HTR-8/SVneo (cell line): ENCODE measurements around the gene TEX48.
A peak's percentile ranks its signal among the peaks of the same experiment; 100 is the strongest.

Experiments
- DNase-seq: peaks from one replicate; pipeline ENCODE4 v3.0.0; 2011; ENCODE audit warnings: low spot score, mixed read lengths; ENCODE audit not compliant: insufficient read length
- FAIRE-seq: peaks from 2 replicates; lab custom pipeline; 2011; peaks lifted over from hg19 to GRCh38; lab: Jason Lieb, UNC

The TEX48 gene

DNA sequence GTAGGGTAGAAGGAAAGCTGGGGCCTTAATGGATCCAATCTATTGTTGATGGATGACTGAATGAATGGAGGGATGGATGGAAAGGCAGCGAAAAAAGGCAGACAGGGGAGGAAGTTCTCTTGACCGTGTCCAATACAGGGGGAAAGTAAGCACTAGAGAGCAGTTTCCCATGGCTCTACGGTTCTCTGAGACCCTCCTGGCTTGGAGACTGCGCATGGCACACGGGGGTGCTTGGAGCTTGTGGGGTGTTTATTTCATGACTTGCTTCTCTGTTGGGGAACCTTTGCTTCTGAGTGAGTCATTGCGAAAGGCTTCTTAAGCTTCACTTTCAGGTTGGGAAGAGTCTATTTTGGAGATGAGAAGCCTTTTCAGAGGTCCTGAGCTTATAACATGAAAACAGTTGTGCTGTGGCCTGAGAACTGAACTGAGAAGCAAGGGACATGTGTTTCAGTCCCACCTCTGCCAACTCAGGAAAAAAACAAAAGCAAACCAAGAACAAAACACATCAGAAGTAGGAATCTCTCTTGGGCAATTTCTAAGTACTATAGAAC lies 12.8 kb upstream of the TEX48 start:
- DNase-seq (no peak), FAIRE-seq (no peak)

DNA sequence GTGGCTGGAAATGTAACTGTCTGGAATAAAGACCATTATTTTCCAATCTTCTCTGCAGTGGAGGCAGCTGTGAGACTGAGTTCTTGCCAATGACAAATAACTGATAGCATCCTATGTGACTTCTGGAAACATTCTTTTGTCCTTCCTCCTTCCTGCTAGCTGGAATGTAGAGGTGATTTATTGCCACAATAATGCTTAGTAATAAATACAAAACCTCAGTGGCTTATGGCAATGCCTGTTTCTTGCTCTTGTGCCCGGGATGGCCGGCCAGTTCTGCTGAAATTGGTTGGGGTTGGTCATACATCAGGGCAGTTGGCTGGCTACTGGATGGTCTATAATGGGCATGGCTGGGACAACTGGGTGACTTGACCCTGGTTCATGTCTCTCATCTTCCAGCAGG lies 12.2 kb upstream of the TEX48 start:
- DNase-seq (peak; percentile 67), FAIRE-seq (peak; percentile 46)

DNA sequence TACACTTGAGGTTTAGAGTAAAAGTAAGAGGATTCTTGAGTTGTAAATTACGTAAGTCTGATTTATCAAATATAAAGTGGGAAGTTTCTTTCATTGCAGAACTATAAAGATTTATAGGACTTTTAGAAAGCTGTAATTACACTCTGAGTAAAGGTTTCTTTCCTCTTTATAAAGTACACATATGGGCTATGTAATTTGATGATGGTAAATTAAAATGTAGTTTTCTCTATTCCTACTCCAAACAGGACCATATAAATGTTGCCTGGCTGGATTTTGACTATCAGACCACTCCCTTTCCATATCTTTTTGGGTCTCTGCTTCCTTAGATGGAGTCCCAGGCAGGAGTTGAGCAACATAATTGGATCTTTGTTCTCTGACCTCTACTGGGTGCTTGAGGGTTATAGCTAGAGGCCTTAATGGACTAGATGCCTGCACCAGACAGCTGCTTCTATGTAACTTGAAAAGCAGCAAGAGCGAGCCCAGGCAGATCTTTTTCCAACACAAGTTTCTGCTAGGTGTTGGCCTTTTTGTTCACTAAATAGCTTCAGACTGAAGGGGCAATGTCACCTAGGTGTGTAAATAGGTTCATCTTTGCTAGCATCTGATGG lies 11.4 kb upstream of the TEX48 start:
- FAIRE-seq (no peak), DNase-seq (no peak)

DNA sequence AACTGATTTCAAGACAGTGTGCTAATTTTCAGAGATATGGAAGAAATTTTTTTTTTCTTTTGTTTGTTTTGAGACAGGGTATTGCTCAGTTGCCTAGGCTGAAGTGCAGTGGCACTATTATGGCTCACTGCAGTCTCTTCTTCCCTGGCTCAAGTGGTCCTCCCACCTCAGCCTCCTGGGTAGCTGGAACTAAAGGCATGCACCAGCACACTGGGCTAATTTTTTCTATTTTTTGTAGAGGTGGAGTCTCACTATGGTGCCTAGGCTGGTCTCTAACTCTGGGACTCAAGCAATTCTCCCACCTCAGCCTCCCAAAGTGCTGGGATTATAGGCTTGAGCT lies 9.9 kb upstream of the TEX48 start:
- FAIRE-seq: no peak
- no peak for DNase-seq

DNA sequence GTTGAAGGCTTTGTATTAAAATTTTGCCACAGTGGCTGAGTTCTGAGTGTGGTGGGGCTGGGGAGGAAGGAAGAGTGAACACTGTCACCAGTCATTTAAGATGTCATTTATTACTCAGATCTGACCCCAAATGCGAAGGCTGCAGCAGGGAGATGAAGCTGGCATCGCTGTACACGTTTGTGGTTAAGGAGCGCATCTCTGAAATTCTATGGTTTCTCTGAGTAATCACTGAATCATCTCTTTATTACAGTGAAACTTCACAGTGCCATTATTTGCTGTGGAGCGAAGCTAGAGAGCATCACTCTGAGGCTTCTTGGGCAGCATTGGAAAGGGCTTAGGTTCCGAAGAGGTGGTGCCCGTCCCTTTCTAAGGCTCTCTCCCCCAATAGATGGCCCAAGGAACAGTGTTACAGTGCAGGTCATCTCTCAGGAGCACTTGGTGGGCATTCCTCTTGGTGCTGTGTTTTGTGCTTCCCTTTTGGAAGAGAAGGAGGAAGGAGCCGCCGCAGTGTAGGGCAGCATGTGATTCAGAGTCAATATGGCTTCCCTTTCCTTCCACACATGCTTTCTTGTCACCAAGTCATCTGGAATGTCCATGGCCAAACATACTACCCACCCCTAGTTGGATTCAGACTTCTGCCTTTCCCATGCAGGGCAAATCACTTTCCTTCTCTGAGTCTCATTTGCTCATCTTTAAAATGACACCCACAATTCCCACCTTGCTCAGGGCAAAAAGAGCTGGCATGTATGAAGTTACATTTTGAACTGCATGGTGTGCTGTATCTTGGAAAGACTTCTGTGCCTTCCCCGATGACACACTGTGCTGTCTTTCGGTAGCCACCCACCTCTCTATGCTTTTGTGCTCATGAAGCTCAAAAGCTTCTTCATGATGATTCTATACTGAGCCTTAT lies 9.3 kb upstream of the TEX48 start:
- FAIRE-seq (no peak), DNase-seq (peak; percentile 62)

DNA sequence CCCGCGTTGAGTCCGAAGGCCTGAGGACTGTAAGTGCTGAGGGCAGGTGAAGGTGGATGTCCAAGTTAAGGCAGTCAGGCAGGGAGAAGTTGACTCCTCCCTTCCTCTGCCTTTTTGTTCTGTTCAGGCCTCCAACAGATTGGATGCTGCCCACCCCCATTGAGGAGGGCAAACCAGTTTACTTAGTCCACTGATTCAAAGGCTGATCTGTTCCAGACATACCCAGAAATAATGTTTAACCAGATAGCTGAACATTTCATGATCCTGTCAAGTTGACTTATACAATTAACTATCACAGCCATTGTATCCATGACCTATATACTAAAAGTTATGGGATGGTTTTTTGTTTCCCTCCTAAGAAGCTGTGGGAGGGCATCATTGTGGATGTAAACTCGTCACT lies 8.3 kb upstream of the TEX48 start:
- DNase-seq: no peak
- no peak for FAIRE-seq

DNA sequence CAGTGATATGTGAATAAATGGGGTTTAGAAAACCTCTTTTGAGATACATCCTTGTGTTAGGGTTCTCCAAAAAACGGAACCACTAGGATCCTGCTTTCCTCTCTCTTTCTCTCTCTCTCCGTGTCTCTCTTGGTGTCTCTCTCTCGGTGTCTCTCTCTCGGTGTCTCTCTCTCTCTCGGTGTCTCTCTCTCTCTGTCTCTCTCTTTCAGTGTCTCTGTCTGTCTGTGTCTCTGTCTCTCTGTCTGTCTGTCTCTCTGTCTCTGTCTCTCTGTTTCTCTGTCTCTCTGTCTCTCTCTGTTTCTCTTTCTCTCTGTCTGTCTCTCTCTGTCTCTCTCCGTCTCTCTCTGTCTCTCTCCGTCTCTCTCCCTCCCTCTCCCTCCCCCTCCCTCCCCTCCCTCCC lies 7.8 kb upstream of the TEX48 start:
- FAIRE-seq (no peak), DNase-seq (no peak)

DNA sequence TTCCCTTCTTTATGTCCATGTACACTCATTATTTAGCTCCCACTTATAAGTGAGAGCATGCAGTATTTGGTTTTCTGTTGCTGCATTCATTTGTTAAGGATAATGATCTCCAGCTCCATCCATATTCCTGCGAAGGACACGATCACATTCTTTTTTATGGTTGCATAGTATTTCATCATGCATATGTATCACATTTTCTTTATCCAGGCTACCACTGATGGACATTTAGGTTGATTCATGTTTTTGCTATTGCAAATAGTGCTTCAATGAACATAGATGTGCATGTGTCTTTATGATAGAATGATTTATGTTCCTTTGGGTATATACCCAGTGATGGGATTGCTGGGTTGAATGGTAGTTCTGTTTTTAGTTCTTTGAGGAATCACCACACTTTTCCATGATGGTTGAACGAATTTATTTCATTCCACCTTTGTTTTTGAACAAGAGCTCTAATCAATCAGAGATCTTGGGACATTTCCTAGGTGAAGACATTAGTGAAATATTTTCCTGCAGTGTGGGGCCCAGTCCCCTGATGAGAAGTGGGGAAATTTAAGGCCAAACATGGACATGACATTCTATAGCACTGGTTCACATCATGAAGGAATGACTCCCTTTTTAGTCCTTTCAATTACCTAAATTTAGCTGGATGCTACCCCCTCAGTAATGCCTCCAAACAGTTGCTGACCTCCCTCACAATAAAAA lies 7.1 kb upstream of the TEX48 start:
- no peak for DNase-seq
- FAIRE-seq: no peak

DNA sequence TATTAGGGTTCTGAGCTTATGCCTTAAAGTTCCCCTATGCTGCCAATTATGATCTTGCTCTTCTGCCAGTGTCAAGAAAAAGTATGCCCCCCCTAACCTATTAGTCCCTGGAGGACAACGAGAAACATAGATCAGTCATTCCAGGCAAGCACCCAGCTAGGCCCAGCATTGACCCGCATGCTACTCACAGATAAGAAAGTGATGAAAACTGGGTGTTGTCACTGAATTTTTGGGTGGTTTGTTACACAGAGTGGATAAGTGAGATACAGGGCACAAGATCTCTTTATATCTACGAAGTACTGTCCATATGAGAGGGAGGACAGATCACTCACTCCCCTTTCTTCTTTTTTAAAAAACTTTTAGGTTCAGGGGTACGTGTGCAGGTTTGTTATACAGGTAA lies 6.4 kb upstream of the TEX48 start:
- FAIRE-seq (no peak), DNase-seq (no peak)

DNA sequence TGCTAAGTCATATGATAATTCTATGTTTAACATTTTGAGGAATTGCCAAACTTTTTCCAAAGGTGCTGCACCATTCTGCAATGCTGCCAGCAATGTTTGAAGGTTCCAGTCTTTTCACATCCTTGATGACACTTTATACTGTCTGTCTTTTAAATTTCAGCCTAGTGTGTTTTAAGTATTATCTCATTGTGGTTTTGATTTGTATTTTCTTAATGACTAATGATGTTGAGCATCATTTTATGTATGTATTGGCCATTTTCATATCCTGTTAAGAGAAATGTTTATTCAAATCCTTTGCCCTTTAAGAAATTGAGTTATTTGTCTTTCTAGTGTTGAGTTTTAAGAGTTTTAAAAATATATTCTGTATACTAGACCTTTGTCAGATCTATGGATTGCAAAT lies 5.0 kb upstream of the TEX48 start:
- FAIRE-seq: no peak
- no peak for DNase-seq

DNA sequence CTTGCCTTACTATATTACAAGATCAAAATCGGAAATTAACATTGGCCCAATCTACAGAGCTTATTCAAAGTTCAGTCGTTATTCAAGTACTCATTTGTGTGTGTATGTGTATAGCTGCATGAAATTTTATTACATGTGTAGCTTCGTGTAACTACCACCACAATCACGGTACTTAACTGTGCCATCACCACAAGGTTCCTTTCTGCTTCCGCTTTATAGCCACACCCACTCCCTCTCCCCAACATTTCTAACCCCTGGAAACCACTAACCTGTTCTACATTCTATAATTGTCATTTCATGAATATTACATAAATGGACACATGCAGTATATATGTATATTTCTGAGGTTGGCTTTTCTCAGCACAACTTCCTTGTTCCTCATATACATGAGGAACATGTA lies 4.0 kb upstream of the TEX48 start:
- FAIRE-seq (no peak), DNase-seq (no peak)

DNA sequence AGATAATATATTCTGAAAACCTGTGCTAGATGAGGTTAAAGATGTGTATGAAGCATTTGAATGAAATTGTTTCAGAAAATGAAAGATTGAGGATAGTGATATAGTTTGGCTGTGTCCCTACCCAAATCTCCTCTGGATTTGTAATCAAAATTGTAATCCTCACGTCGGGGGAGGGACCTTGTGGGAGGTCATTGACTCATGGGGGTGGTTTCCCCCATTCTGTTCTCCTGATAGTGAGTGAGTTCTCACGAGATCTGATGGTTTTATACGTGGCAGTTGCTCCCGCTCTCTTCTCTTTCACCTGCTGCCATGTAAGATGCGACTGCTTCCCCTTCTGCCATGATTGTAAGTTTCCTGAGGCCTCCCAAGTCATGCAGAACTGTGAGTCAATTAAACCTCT lies 2.0 kb upstream of the TEX48 start:
- no peak for FAIRE-seq

DNA sequence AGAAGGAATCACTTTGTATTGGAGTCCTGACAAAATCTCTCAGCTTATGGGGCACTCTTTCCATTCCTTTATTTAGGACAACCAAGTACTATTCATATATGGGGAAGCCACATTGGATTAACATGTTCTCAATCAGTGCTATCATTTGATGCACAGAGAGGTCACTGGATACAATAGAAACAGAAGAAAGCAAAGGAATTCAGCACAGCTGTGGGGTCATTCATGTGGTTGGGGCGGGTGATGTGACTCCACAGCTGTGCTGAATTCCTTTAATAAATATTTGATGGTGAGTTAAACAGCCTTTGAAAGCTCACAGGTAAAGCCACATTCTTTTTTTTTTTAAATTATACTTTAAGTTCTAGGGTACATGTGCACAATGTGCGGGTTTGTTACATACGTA lies 854 bp upstream of the TEX48 start:
- FAIRE-seq (no peak), DNase-seq (no peak)

More for the DNA sequence above, 2.0 kb upstream of the TEX48 start:
- DNase-seq: no peak

DNA sequence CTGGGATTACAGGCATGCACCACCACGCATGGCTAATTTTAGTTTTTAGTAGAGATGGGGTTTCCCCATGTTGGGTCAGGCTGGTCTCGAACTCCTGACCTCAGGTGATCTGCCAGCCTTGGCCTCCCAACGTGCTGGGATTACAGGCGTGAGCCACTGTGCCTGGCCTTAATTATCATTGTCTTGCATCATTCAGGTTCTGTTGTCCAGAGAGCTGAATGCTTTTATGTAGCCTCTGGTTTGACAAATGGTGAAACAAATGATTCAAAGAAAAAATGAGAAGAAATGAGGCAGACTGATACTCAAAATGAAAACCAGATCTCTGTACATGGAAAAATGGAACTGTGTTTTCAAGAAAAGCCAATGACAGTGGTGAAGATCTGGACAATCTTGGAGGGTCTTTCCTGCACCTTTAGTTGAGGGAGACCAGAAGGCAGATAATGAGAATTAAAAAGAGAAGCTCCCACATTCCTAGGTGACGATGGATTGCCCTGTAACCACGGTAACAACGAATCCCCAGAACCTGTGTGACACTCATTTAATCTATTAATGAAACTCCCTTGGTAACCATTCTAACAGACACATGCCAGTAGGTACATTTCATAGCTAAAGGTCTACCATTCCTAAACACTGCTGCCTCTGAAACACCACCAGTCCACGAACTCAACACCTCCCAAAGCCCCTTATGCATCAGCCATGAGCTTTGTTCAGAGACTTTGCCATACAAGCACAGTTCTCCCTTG lies 1.6 kb downstream of the TEX48 start:
- FAIRE-seq (no peak), DNase-seq (no peak)

DNA sequence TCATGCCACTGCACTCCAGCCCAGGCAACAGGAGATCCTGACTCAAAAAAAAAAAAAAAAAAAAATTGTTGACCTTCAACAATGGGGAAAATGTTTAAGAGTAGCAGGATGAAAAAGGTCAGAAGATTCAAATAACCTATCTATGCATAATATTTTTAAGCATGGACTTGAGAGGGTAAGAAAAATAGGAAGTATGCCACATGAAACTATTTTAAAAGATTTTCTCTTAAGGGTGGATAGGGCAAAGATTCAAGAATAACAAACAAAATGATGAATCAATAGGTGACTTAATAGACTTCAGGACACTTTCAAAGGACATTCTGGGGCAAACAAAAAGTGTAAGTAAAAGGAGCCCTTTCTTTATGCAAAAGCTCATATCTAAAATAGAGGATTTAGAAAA lies 3.2 kb downstream of the TEX48 start:
- FAIRE-seq: no peak

DNA sequence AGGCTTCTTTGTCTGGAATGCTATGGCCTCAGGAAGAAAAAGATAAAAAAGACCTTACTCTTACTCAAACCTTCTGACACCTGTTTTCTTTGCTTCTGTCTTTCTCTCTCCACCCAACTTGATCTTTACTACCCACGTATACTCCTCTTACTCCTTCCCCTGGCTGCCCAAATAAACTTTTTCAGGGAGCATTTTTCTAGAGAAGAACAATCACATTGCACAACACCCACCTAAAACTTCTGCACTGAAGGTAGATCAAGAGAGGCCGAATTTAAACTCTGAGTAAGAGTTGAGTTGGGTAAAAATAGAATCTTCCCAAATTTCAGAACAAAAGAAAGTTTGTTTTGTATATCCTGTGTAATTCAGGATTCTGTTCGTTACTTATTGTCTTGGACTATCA lies 3.9 kb downstream of the TEX48 start:
- DNase-seq (no peak), FAIRE-seq (no peak)

More for the DNA sequence above, 3.2 kb downstream of the TEX48 start:
- no peak for DNase-seq

DNA sequence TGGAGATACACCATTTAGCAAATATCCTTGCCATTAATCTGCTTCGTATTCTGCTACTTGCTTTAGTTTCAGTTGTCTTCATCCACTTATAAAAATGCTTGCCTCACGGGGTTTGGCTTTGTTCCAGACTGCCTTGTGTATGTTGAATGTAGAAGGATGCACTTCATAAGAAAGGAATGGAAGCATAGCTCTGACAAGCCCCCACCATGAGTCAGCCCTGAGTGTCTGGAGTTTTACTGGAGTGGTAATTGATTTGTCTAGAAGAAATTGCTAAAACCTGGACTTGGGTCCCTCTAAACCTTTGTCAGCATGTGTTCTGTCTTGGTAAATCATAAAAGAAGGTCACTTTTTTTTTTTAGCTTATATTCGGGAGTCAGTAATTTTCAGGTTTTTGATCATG lies 4.6 kb downstream of the TEX48 start:
- DNase-seq (peak; percentile 91), FAIRE-seq (no peak)

DNA sequence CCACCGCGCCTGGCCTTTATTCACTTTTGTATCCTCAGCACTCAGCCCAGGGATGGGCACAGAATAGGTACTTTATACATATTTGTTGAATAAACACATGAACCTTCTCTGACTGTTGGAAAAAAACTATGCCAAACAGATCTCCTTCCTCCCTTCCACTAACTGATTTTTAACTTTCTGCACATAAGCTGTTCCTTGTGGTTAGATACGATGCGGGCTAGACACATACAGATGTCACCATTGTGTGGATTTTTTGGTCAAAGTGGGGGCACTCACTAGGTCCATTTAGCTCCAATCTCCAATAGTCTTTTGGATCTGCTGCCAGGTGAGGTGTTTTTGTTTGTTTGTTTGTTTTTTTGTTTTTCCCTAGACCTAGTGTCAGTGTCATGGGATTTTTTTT lies 5.1 kb downstream of the TEX48 start:
- DNase-seq (no peak), FAIRE-seq (no peak)

DNA sequence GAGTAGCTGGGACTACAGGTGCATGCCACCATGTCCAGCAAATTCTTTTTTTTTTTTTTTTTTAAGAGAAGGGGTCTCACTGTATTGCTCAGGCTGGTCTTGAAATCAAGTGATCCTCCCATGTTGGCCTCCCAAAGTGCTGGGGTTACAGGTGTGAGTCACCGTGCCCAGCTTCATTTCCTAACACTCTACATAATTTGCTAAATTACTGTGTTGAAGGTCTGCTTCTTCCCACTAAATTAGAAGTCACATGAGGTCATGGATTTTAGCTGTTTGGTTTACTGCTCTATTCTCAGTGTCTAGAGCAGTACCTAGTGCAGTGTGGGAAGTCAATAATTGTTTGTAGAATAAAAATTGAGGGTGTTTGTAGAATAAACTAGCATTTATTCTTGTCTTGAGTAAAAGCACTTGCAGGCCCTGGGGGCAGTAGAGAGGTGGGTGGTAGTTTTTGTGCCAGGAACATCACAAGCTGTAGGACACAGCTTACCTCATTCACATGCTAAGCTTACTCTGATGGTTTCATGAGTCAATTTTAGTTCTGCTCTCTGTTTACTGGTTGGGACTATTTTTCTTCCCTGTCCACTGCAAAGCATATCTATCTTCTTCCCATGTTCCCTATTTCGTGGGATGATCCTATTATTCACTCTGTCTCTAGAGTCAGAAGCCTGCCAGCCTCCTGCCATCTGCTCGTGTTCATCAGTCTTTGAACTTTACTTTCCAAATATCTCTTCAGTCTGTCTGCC lies 7.0 kb downstream of the TEX48 start:
- no peak for FAIRE-seq

More for the DNA sequence above, 7.0 kb downstream of the TEX48 start:
- DNase-seq: no peak
